ENCODE results near the gene SLC4A1.

Gene SLC4A1

DNA sequence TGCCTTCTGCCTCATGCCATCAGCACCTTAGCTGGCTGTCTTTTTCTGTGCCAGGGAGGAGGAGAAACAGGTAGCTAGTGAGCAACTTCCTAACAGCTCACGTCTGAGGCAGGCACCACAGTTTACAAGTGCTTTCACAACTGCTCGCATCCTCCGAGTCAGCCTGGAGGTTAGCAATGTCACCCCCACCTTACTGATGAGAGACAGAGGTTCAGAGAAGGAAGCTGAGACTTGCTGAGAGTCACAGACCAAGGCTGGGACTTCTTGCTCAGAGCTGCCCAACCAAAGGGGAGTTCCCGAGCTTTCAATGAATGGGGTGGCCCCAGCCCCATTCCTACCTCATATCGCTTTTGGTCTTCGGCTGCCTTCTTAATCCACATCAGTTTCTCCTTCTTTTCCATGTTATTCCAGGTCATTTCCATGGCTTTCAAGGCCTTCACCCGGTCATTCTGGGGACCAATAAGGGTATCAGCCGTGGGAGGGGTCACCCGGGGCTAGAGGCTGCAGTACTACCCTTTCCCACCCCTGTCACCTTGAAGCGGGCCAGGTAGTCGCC, 58.1 kb downstream of the SLC4A1 start:
- peaks cover 50% of the 10 kb centered on the region for H3K36me3 ChIP-seq (replicated peaks)
- no peak overlapping the region for H3K4me3 ChIP-seq (ENCODE audit: low read depth, low read length)
- no peak for DNase-seq
- TF ChIP-seq, protein P1, sequence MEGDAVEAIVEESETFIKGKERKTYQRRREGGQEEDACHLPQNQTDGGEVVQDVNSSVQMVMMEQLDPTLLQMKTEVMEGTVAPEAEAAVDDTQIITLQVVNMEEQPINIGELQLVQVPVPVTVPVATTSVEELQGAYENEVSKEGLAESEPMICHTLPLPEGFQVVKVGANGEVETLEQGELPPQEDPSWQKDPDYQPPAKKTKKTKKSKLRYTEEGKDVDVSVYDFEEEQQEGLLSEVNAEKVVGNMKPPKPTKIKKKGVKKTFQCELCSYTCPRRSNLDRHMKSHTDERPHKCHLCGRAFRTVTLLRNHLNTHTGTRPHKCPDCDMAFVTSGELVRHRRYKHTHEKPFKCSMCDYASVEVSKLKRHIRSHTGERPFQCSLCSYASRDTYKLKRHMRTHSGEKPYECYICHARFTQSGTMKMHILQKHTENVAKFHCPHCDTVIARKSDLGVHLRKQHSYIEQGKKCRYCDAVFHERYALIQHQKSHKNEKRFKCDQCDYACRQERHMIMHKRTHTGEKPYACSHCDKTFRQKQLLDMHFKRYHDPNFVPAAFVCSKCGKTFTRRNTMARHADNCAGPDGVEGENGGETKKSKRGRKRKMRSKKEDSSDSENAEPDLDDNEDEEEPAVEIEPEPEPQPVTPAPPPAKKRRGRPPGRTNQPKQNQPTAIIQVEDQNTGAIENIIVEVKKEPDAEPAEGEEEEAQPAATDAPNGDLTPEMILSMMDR (IDR thresholded peaks at IDR 0.05; ENCODE audit: low read depth, low read length, missing control alignments): no peak
- H3K27ac ChIP-seq: no peak overlapping the region
- in situ Hi-C loops (cut with HindIII; ENCODE audit: low pct_ligation_motif_present, low sequenced_read_pairs): loop anchor here (10.0 kb wide), 1 partner anchor 115 kb away; the partner anchor contains the start of gene SLC25A39
- H3K27me3 ChIP-seq (replicated peaks): no peaks in the 10 kb centered on the region

DNA sequence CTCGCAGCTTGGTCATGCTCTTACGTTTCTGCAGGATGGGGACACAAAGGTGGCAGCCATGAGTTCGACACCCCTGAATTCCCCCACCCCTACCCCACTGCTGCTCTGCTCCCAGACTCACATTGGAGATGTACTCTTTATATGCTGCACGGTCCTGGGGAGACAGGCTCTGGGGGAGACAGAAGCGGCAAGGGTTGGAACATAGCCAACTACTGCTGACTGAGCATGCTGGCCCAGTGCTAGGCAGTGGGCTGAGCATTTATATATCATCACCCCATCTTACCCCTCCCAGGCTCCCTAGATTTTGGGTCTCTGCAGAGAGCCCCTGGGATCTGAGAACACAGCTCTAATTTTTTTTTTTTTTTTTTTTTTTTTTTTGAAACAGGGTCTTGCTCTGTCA, 60.2 kb downstream of the SLC4A1 start:
- Histone ChIP-seq H3K27me3 (replicated peaks) (no peaks in the 10 kb centered on the region), H3K36me3 (replicated peaks) (peaks cover 37% of the 10 kb centered on the region), H3K27ac (no peak overlapping the region), H3K4me3 (ENCODE audit: low read depth, low read length) (no peak overlapping the region)
- TF ChIP-seq, protein P1 (IDR thresholded peaks at IDR 0.05; ENCODE audit: low read depth, low read length, missing control alignments): no peak
- no peak for DNase-seq
- in situ Hi-C loops (cut with HindIII; ENCODE audit: low pct_ligation_motif_present, low sequenced_read_pairs): loop anchor here (10.0 kb wide), 1 partner anchor 117 kb away; the partner anchor contains the start of gene SLC25A39

DNA sequence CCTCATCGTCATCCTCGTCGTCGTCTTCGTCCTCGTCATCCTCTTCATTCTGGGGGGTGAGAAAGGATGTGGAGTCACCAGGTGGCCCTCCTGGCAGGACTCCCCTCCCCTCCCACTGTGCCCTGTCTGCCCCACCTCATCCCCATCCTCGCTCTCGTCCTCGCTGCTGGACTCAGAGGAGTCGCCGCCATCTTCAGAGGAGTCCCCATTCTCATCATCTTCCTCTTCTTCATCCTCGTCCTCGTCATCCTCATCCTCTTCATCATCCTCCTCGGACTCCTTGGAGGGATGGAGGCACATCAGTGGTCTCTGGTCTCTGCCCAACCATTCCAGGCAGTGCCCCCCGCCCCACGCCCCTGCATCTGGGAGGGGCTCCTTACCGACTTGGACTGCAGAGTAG, 60.6 kb downstream of the SLC4A1 start:
- DNase-seq: no peak
- Histone ChIP-seq H3K36me3 (replicated peaks) (peaks cover 37% of the 10 kb centered on the region), H3K27ac (no peak overlapping the region), H3K4me3 (ENCODE audit: low read depth, low read length) (no peak overlapping the region), H3K27me3 (replicated peaks) (no peaks in the 10 kb centered on the region)
- in situ Hi-C loops (cut with HindIII; ENCODE audit: low pct_ligation_motif_present, low sequenced_read_pairs): loop anchor here (10.0 kb wide), 1 partner anchor 117 kb away; the partner anchor contains the start of gene SLC25A39
- TF ChIP-seq, protein P1 (IDR thresholded peaks at IDR 0.05; ENCODE audit: low read depth, low read length, missing control alignments): no peak

DNA sequence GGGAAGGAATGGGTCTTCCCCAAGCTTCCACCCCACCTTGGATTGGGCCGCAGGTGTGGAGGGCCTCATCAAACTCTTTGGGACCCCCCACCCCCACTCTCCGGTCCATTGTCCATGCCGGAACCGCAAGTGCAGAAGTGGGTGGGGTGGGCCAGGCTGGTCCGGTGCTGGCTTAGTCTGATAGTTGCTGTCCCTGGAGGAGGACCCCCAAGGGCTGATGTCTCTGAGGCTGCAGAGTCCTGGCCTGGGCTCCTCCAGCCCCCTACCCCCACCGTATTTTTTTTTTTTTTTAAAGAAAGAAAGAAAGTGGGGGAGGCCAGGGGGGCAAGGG, 61.1 kb downstream of the SLC4A1 start:
- Histone ChIP-seq H3K27me3 (replicated peaks) (no peaks in the 10 kb centered on the region), H3K27ac (no peak overlapping the region), H3K36me3 (replicated peaks) (peaks cover 37% of the 10 kb centered on the region), H3K4me3 (ENCODE audit: low read depth, low read length) (no peak overlapping the region)
- TF ChIP-seq, protein P1 (IDR thresholded peaks at IDR 0.05; ENCODE audit: low read depth, low read length, missing control alignments): no peak
- DNase-seq: no peak
- in situ Hi-C loops (cut with HindIII; ENCODE audit: low pct_ligation_motif_present, low sequenced_read_pairs): loop anchor here (10.0 kb wide), 1 partner anchor 118 kb away; the partner anchor contains the start of gene SLC25A39

DNA sequence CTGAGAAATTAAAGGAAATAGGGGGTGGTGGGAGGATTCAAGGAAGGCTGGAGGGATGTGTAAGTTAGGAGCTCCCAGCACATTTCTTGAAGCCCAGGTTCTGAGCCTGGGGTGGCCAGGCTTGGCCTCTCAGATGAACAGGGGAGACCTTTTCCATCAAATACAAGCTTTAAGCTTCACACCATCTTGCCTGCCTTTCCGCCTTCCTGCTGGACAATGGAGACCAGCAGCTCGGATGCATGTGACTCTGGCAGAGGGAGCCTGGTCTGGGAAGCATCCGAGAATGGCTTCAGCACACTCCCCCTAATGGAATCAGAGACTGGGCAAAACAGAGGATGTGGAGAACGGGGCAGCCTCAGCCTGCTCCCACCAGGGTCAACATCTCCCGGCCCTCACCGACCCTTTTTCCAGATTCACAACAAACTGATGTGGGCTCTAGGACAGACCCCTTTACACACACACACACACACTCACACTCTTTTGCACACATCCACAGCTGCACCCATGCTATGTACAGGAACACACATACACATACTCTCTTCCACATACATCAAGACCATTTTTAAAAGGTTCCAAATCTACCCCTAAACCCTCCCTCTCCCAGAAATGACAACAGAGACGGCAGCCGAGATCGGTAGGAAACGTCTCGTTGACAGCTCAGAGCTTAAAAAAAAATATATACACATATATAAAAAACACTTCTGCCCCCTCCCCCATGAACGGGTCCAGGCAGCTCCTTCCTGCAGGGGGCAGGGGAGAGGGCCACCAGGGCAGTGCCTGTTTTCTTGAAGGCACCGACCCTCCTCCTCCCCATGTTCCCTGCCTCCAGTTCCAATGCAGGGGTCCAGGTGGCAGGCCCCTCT, 61.7 kb downstream of the SLC4A1 start:
- in situ Hi-C loops (cut with HindIII; ENCODE audit: low pct_ligation_motif_present, low sequenced_read_pairs): loop anchor here (10.0 kb wide), 1 partner anchor 119 kb away; the partner anchor contains the start of gene SLC25A39

More for the DNA sequence above, 61.7 kb downstream of the SLC4A1 start:
- TF ChIP-seq, protein P1 (IDR thresholded peaks at IDR 0.05; ENCODE audit: low read depth, low read length, missing control alignments): peak; percentile 55
- peaks cover 31% of the 10 kb centered on the region for H3K36me3 ChIP-seq (replicated peaks)
- no peaks in the 10 kb centered on the region for H3K27me3 ChIP-seq (replicated peaks)
- no peak overlapping the region for H3K4me3 ChIP-seq (ENCODE audit: low read depth, low read length)
- H3K27ac ChIP-seq: no peak overlapping the region
- DNase-seq: no peak
